GM18505 (cell line): Measurements from ENCODE around the gene PPP2CA.

Source experiments
- ATAC-seq: cut with Tn5 transposase; IDR thresholded peaks from one replicate; pipeline ENCODE4 v1.9.1; 2021; ENCODE audit not compliant: unreplicated experiment
- POLR2A ChIP-seq: IDR thresholded peaks from 4 replicates; pipeline ENCODE4 v1.6.1; 2011; ENCODE audit warnings: borderline replicate concordance; ENCODE audit not compliant: insufficient read depth, insufficient read length; ENCODE audit errors: extremely low read depth

PPP2CA gene

DNA sequence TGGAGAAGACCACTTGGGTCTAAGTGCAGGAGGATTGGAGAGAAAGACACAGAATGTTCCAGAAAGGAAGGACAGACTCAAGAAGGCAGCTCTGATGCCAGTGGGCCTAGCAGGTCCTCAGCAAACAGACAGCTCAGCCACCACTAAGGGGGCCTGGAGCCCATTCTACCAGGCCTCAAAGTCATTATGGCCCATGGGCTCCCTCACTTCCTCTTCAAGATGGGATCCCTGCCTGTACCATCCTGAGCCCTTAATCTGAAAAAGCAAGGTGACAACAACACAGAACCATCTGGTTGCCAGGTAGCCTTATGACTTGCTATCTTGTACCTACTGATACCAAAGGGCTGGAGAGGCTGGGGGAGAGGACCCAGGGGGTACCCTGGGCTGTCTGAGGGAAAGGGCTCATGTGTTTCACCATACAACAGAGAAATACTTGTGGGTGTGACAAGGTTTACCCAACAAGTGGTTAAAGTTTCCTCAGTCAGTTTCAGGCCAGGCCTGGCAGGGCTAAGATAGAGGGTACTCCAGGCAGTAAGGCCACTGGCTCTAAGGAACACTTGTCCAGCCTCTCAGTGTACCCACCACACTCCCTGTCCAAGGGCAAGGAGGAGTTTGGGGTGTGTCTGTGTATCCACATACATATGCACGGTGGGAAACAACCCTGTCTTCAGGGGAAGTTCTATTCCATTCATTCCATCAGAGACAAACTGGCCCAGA, 80.7 kb downstream of the PPP2CA start:
- ATAC-seq: no peak
- TF ChIP-seq POLR2A: no peak
